Measurements from ENCODE around the gene CYP27A1.

The CYP27A1 gene

DNA sequence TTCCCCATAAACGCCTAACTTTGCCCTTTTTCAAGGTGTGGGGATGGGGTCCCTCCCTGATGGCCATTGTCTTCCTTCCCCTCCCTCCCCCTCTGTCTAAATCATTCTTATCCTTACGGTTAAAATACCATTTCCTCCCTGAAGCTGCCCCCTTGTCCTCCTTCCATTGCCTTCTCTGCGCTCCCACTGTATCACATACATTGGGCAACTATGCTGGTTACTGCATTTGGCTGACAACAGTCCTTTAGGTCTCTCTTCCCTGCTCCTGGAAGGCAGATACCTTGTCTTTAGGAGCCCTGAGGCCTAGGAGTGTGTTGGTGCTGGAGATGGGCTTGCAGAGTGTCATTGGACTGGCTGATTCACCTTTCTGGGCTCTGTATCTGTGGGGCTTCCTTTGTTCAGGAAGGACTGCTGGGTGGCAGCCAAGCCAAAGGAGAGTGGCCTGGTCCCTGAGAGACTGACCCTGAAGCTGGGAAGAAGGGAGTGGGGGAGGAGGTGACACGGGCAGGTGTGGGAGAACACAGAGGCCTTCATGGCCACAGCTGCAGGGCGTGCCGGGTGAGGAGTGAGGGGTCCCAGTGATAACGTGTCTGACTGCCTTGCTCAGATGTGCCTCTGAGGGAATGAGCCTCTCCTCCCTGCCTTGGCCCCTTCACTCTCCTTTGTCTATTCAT lies 79.8 kb downstream of the CYP27A1 start:
- DNase-seq = no peak

DNA sequence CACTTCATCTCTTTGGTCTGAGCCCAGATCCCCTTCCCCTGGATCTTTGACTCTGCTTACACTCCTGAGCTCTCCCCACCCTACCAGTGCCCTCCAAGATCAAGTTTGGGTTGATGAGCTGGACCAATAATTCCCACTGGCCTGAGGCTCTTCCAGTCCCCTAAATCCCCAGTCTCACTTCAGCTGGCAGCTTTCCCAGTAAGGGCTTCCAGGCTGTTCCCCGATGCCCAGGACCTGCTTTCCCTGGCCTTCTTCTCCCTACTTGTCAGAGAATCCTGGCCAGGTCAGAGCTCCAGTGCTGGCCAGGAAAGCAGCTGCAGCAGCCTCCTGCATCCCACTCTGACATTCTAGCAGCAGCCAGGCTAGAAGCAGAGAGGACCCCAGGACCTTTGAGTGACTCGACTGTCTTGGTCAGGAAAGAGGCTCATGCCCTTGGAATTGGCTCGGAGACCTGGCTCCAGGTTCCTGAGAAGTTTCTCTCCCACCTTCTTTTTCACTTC lies 81.1 kb downstream of the CYP27A1 start:
- DNase-seq = no peak

All from bone marrow (tissue), 2 donors.